Uterus (tissue), 2 donors: ENCODE results near the gene ACR.

ENCODE experiments used
- POLR2A ChIP-seq, 2 donors: fragments of 450-650 bp; IDR thresholded peaks; one replicate each; pipeline ENCODE4 v1.6.1; 2016; ENCODE audit warnings: antibody characterized with exemption in 2 of 2, mild to moderate bottlenecking in 1 of 2, moderate library complexity in 1 of 2
- TF ChIP-seq, protein P1 (sequence below), 4 experiments: fragments of 200-600 bp in 2 of 4; fragments of 450-650 bp in 2 of 4; sonication (generic) in 2 of 4; IDR thresholded peaks; one replicate each; pipeline ENCODE4 v1.5.1; 2016 to 2019; ENCODE audit warnings: antibody characterized with exemption in 4 of 4, mild to moderate bottlenecking in 2 of 4, moderate library complexity in 1 of 4

DNA sequence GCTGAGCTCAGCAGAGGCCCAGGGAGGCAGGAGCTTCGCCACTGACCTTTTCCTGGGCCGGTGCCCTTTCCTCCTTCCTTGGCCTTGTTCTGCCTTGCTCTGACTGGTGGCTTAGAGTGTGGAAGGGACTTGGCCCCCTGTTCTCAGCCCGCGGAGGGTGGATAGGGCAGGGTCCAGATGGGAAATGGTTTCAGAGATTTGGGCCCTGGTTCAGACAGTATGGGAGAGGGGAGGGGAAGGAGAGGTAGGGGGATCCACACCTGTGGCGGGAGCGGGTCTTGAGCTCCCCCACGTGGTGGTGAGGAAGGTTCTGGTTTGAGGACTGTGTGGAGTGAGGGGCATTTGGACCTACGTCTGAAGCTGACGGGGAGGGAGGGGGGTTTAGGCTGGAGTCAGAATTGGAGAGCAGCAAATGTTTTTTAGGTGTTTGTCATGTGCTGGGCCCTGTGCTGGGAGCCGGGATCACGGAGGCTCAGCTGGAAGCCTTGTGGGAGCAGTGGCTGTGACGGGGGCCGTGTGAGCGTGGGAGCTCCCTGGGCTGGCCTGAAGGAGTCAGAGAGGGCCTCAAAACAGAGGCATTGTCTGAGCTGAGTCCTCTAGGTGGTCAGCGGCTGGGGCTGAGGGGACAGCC is 38.1 kb upstream of the ACR start:
- no peak for TF ChIP-seq POLR2A (IDR thresholded peaks at IDR 0.05)
- TF ChIP-seq, protein P1, sequence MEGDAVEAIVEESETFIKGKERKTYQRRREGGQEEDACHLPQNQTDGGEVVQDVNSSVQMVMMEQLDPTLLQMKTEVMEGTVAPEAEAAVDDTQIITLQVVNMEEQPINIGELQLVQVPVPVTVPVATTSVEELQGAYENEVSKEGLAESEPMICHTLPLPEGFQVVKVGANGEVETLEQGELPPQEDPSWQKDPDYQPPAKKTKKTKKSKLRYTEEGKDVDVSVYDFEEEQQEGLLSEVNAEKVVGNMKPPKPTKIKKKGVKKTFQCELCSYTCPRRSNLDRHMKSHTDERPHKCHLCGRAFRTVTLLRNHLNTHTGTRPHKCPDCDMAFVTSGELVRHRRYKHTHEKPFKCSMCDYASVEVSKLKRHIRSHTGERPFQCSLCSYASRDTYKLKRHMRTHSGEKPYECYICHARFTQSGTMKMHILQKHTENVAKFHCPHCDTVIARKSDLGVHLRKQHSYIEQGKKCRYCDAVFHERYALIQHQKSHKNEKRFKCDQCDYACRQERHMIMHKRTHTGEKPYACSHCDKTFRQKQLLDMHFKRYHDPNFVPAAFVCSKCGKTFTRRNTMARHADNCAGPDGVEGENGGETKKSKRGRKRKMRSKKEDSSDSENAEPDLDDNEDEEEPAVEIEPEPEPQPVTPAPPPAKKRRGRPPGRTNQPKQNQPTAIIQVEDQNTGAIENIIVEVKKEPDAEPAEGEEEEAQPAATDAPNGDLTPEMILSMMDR (IDR thresholded peaks at IDR 0.05) = no peak
